Activated CD8-positive, alpha-beta memory T cell treated with anti-CD3 and anti-CD28 coated beads, Interleukin-2, amount 50 U/mL, for 1 hour (primary cell): ENCODE results near the gene HSPA12A.

Source experiments
- DNase-seq: peaks from one replicate; pipeline ENCODE4 v3.0.0-alpha.2; 2020; ENCODE audit errors: extremely low read depth

Gene HSPA12A

DNA sequence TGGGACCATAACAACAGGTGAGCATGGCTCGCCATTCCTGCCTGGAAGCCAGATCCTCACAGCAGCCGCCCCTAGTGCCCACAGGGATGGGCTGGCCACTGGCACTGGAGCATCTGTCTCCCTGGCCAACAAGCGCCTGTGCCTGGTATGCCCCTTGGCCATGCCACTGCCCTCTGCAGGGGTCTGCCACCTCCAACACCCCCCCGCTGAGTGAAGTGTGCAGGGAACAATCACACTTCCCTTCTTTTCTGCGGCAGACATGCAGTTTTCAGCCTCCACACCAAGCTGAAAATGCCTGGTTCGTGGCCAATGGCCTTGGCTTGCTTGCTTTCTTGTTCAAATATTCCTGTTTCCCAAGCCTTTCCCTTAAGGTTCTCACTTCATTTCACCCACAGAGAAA is 50.7 kb downstream of the HSPA12A start:
- no peak for DNase-seq

GRCh38 chr10:116690356-116691322 is 51.7 kb downstream of the HSPA12A start:
- DNase-seq: no peak

DNA sequence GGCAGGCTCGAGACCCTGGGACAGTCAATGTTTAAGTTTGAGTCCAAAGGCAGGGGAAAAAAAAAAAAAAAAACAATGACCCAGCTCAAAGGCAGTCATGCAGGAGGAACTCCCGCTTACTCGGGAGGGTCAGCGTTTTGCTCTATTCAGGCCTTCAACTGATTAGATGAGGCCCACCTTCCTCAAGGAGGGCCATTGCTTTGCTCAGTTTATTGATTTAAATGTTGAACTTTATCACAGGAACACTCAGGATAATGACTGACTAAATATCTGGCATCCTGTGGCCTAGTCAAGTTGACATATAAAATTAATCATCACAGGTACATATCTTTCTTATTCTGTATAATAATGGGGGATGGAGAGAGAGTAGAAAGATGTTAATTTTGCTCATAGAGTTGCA is 52.6 kb downstream of the HSPA12A start:
- no peak for DNase-seq

GRCh38 chr10:116688741-116689495 is 53.4 kb downstream of the HSPA12A start:
- no peak for DNase-seq

GRCh38 chr10:116688241-116688711 is 54.1 kb downstream of the HSPA12A start:
- DNase-seq: no peak

- DNase-seq: no peak
Measured at GRCh38 chr10:116687633-116688032, 54.7 kb downstream of the HSPA12A start.

DNA sequence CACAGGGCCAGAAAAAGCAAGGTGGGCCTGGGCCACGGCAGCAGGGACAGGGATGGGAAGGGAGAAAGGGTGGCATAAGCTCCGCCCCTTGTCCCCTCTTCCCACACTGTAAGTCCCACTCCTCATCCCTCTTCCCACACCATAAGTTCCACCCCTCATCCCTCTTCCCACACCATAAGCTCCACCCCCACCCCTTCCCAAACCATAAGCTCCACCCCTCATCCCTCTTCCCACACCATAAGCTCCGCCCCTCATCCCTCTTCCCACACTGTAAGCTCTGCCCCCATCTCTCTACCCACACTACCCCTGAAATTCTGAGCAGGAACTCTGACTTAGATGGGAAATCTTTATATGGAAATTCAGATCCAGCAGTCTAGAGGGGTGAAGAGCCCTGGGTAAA is 55.7 kb downstream of the HSPA12A start:
- DNase-seq: no peak

DNA sequence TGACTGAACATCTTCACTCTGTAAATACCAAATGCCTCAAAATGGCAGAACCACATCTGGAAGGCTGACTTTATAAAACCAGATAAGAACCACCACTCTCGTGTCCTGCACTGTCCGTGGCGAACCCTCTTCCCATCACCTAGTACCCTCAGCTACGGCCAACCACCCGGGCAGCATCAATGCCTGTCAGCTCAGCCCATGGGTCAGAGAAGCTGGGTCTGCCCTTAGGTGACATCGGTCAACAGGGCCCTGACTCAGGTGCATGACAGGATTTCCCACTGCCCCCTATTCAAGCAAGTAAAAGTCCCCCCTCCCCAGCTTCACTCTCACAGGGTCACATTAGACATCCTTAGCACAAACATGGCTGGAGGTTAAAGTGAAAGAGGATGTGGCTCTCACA is 56.6 kb downstream of the HSPA12A start:
- no peak for DNase-seq

DNA sequence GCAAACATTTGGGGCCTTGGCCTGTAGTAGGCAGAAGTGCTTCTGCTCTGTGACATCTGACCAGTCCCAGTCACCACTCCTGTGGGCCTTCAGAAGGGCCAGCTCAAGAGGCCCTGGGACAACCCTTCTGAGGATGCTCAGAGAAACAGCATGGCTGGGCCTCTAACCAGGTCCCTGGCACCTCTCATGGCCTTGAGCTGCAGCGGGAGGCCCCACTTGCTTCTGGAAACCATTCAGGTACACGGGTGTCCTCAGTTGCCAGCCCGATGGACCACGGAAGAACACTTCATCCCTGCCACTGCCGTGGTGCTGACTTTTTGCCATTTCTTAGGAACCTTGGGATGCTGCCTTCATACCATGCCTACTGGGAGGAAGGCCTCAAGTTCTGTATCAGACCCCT is 57.6 kb downstream of the HSPA12A start:
- DNase-seq: no peak

DNA sequence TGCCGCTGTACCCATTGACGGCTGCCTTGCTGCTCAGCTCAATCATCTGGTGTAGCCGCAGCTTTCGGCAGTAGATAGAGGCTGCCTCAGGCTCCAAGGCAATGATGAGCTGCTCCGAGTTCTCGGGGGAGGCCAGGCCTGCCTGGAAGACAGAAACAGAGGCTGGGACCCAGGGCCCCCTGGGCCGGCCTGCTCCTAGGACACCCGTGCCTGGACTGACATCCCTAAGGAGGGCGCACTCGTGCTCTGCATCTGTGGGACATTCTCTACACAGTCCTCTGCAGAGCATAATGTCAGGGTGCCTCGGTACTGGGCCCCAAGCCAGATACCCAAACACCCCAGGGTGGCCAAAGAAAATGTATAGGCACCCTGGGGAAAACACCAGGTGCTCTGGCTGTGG is 58.5 kb downstream of the HSPA12A start:
- no peak for DNase-seq

GRCh38 chr10:116683166-116683565 is 59.2 kb downstream of the HSPA12A start:
- no peak for DNase-seq

- DNase-seq: no peak
Measured at GRCh38 chr10:116679351-116679750, 63.0 kb downstream of the HSPA12A start.

GRCh38 chr10:116676633-116677032 is 65.7 kb downstream of the HSPA12A start:
- no peak for DNase-seq

- no peak for DNase-seq
Measured at GRCh38 chr10:116676118-116676517, 66.2 kb downstream of the HSPA12A start.

- no peak for DNase-seq
Measured at GRCh38 chr10:116674901-116675423, 67.4 kb downstream of the HSPA12A start.

DNA sequence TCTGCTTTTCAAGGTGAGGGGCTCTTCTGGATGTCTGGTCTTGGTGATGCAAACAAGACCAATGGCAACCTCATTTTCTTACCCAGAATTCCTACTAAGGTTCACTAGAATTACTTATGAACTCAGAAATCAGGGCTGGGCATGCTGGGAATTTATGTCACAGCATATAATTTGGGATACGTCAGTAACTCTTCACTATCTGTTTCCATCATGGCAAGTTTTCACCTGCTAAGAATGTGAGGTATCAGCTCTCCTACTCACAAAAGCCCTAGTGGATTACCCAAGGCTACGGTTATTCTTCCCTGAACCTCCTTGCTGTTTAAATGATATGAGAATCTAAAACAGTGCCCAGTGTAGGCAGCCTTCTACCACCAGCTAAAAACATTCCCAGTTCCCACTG is 68.5 kb downstream of the HSPA12A start:
- DNase-seq: no peak

DNA sequence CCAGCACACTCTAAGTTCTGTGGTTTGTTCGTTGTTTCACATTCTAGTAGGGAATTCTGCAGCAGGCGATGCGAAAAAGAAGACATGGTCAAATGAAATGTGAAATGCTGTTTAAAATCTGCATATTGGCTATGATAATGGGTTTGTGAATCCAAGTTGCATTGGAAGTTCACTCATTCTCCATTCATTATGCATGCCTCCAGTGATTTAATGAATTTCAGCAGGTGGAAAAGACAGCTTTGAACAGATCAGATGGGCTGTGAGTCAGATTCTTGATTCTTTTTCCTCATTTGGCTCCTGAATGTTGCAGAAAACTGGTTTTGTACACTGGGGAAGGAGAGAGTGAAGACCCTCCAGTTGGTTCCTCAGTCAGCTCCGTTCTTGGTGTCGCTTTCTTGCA is 69.5 kb downstream of the HSPA12A start:
- no peak for DNase-seq

GRCh38 chr10:116671274-116671926 is 71.0 kb downstream of the HSPA12A start:
- no peak for DNase-seq

- no peak for DNase-seq
Measured at GRCh38 chr10:116670706-116671105, 71.7 kb downstream of the HSPA12A start.

DNA sequence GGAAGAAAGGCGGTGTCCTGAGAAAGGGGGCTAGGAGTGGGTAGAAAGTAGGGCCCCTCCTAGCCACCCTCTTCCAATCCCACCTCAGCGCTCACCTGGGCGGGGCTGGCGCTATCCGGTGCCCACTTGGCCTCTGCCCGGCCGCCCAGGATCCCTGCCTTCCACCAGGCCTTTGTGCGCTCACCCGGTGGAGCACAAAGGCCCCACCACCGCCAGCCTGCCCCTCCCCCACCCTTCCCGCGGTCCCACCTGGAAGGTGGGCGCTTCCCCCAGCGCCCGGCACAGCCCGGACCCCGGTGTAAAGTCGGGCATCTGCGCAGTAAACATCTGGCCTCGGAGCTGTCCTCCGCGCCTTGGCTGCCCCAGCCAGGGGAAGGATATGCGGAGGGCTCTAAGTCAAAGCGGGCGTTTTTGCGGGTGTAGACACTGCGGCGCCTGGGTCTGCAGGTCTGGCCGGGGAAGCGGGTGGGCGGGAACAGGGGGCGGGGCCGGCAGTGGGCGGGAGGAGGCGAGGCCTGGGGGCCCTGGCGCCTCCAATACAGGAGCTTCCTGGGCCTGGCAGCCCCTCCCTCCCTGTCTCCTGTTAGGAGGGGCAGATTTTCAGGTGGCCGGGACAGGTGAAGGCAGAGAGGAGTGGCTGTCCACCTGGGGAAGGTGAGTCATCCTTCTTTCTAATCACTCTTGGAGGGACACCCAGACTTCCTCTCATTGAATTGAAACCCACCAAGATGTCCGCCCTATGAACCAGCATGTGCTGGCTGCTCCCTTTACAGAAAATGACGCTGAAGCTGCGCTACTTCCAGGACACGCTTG is 72.3 kb downstream of the HSPA12A start:
- DNase-seq: no peak

GRCh38 chr10:116669080-116669479 is 73.3 kb downstream of the HSPA12A start:
- no peak for DNase-seq
